SK-N-SH treated with all-trans-retinoic acid at 6 μM for 48 hours (cell line): ENCODE data around the gene SURF1.

Experiments used
- ISL1 ChIP-seq: fragments of 250-450 bp; sonication (Bioruptor Pico); IDR thresholded peaks from 2 replicates; pipeline ENCODE4 v2.1.2; 2022; ENCODE audit warnings: mild to moderate bottlenecking, moderate library complexity
- PATZ1 ChIP-seq: fragments of 250-450 bp; sonication (Bioruptor Pico); IDR thresholded peaks from 2 replicates; pipeline ENCODE4 v1.8.0; 2020; ENCODE audit warnings: mild to moderate bottlenecking, moderate library complexity, borderline replicate concordance
- ZFP3 ChIP-seq: fragments of 250-450 bp; sonication (Bioruptor Pico); IDR thresholded peaks from 2 replicates; pipeline ENCODE4 v1.5.0; 2020; ENCODE audit warnings: mild to moderate bottlenecking, moderate library complexity

GRCh38 chr9:133375724-133376654, 19.7 kb upstream of the SURF1 start, which contains the start of the genes STKLD1 and SURF4:
- TF ChIP-seq PATZ1 (CRISPR knock-in tag) (no peak), ZFP3 (no peak), ISL1 (no peak)
